OCI-LY1 (cell line): Measurements from ENCODE around the gene DHX58.

ENCODE experiments used
- H2AFZ ChIP-seq: fragments of 200-600 bp; sonication (generic), shearing (Covaris generic); 2 replicates; pipeline ENCODE4 v1.6.0; 2014; ENCODE audit warnings: antibody characterized with exemption, mild to moderate bottlenecking, low read length
- H3F3A ChIP-seq: fragments of 200-600 bp; sonication (generic), shearing (Covaris generic); 2 replicates; pipeline ENCODE4 v1.6.0; 2014; ENCODE audit warnings: mild to moderate bottlenecking, antibody characterized with exemption, low read length, moderate library complexity; ENCODE audit not compliant: insufficient read depth
- H3K27ac ChIP-seq: fragments of 200-600 bp; sonication (generic); 2 replicates; pipeline ENCODE4 v1.5.1; 2014; ENCODE audit warnings: low read length, mixed run types, mild to moderate bottlenecking, low read depth; ENCODE audit not compliant: poor library complexity, severe bottlenecking
- H3K27me3 ChIP-seq: fragments of 200-600 bp; sonication (generic); 2 replicates; pipeline ENCODE4 v1.6.0; 2014; ENCODE audit warnings: antibody characterized with exemption, mild to moderate bottlenecking, low read length, moderate library complexity; ENCODE audit not compliant: insufficient read depth
- H3K36me3 ChIP-seq: fragments of 200-600 bp; sonication (generic); 2 replicates; pipeline ENCODE4 v1.6.1; 2014; ENCODE audit warnings: mild to moderate bottlenecking, antibody characterized with exemption, low read length, moderate library complexity, mixed read lengths; ENCODE audit not compliant: insufficient read depth
- H3K4me1 ChIP-seq: fragments of 200-600 bp; sonication (generic); 2 replicates; pipeline ENCODE4 v1.5.1; 2014; ENCODE audit warnings: mild to moderate bottlenecking, low read length, moderate library complexity; ENCODE audit not compliant: insufficient read depth, severe bottlenecking
- H3K4me2 ChIP-seq: fragments of 200-600 bp; sonication (generic), shearing (Covaris generic); 2 replicates; pipeline ENCODE4 v1.6.1; 2014; ENCODE audit warnings: low read length
- H3K4me3 ChIP-seq: fragments of 200-600 bp; sonication (generic); 2 replicates; pipeline ENCODE4 v1.5.1; 2014; ENCODE audit warnings: low read length, low read depth, mild to moderate bottlenecking, mixed read lengths; ENCODE audit not compliant: poor library complexity, severe bottlenecking
- H3K79me2 ChIP-seq: fragments of 200-600 bp; shearing (Covaris generic); 2 replicates; pipeline ENCODE4 v1.6.1; 2016; ENCODE audit warnings: mixed run types, low read length, mixed read lengths; ENCODE audit not compliant: insufficient read depth
- H3K9ac ChIP-seq: fragments of 200-600 bp; sonication (generic), shearing (Covaris generic); 2 replicates; pipeline ENCODE4 v1.6.1; 2014; ENCODE audit warnings: mild to moderate bottlenecking, low read length, mixed read lengths
- H3K9me2 ChIP-seq: fragments of 200-600 bp; sonication (generic), shearing (Covaris generic); 2 replicates; pipeline ENCODE4 v1.6.1; 2014; ENCODE audit warnings: low read depth, mild to moderate bottlenecking, low read length, mixed read lengths
- H3K9me3 ChIP-seq: fragments of 200-600 bp; shearing (Covaris generic); 2 replicates; pipeline ENCODE4 v1.6.1; 2014; ENCODE audit warnings: low read length, mixed read lengths
- H4K20me1 ChIP-seq: fragments of 200-600 bp; sonication (generic), shearing (Covaris generic); 2 replicates; pipeline ENCODE4 v1.6.0; 2016; ENCODE audit warnings: mild to moderate bottlenecking, low read length; ENCODE audit not compliant: insufficient read depth
- CTCF ChIP-seq: fragments of 200-600 bp; sonication (generic), shearing (Covaris generic); IDR thresholded peaks from 2 replicates; pipeline ENCODE4 v1.5.1; 2017; ENCODE audit warnings: mild to moderate bottlenecking, antibody characterized with exemption, low read length, moderate library complexity, mixed read lengths
- EZH2 ChIP-seq: fragments of 200-600 bp; sonication (generic), shearing (Covaris generic); IDR thresholded peaks from 2 replicates; pipeline ENCODE4 v1.8.0; 2017; ENCODE audit warnings: borderline replicate concordance, mixed run types, mild to moderate bottlenecking, antibody characterized with exemption, low read length, moderate library complexity, mixed read lengths

Gene DHX58

GRCh38 chr17:42120770-42121769 is 8.6 kb upstream of the DHX58 start, which contains the start of gene KAT2A:
Gene KAT2A, minus strand, starts transcription at chr17:42121367. Its CDS starts 63 bp downstream, at chr17:42121304.
- Histone ChIP-seq H3K9me3 (no peaks in the 10 kb centered on the region), H3K27me3 (no peaks in the 10 kb centered on the region), H3K9me2 (no peaks in the 10 kb centered on the region), H3K4me1 (peaks cover 37% of the 10 kb centered on the region), H3K4me2 (peak within 1 kb of the TSS; percentile 99), H3K79me2 (no peaks in the 10 kb centered on the region), H3F3A (no peaks in the 10 kb centered on the region), H3K27ac (peak within 1 kb of the TSS; percentile 64), H4K20me1 (no peaks in the 10 kb centered on the region), H2AFZ (no peak within 1 kb of the TSS), H3K36me3 (peaks cover 36% of the 10 kb centered on the region), H3K9ac (peak within 1 kb of the TSS; percentile 93), H3K4me3 (peak within 1 kb of the TSS; percentile 83)
- no peak for TF ChIP-seq CTCF
- TF ChIP-seq EZH2, result no peak

- Histone ChIP-seq H3K9me2 (no peaks in the 10 kb centered on the region), H3K27me3 (no peaks in the 10 kb centered on the region), H3K79me2 (no peaks in the 10 kb centered on the region), H3K4me3 (peak overlapping the region; percentile 83), H4K20me1 (no peaks in the 10 kb centered on the region), H3K4me1 (peaks cover 45% of the 10 kb centered on the region), H3K9ac (peak overlapping the region; percentile 93), H2AFZ (no peak overlapping the region), H3K36me3 (peaks cover 28% of the 10 kb centered on the region), H3K9me3 (no peaks in the 10 kb centered on the region), H3K4me2 (peak overlapping the region; percentile 99), H3F3A (no peaks in the 10 kb centered on the region), H3K27ac (peak overlapping the region; percentile 64)
- TF ChIP-seq CTCF (no peak), EZH2 (no peak)
Observed at GRCh38 chr17:42120161-42120769, 7.8 kb upstream of the DHX58 start.

GRCh38 chr17:42119301-42119700 is 6.8 kb upstream of the DHX58 start:
- H3K9ac ChIP-seq, result peak overlapping the region; percentile 93; the same call in 1 of the 2 replicates
- H3K27me3 ChIP-seq, result no peaks in the 10 kb centered on the region
- H3K27ac ChIP-seq, result peak overlapping the region; percentile 64
- H2AFZ ChIP-seq, result no peak overlapping the region
- H3K4me3 ChIP-seq, result peak overlapping the region; percentile 83
- H3K9me2 ChIP-seq, result no peaks in the 10 kb centered on the region
- no peaks in the 10 kb centered on the region for H3K9me3 ChIP-seq
- no peaks in the 10 kb centered on the region for H4K20me1 ChIP-seq
- TF ChIP-seq EZH2 (no peak), CTCF (no peak)
- peaks cover 30% of the 10 kb centered on the region for H3K36me3 ChIP-seq
- no peaks in the 10 kb centered on the region for H3K79me2 ChIP-seq
- peaks cover 47% of the 10 kb centered on the region for H3K4me1 ChIP-seq
- H3K4me2 ChIP-seq, result peak overlapping the region; percentile 99
- H3F3A ChIP-seq, result no peaks in the 10 kb centered on the region
